GM18511 (cell line): Measurements from ENCODE around the gene WNT9A.

Experiments used
- ATAC-seq: cut with Tn5 transposase; IDR thresholded peaks from one replicate; pipeline ENCODE4 v1.9.1; 2021; ENCODE audit warnings: mild to moderate bottlenecking, moderate library complexity; ENCODE audit not compliant: unreplicated experiment

Gene WNT9A

GRCh38 chr1:227942021-227942715 is 5.6 kb downstream of the WNT9A start:
- no peak for ATAC-seq

GRCh38 chr1:227941509-227942020 is 6.2 kb downstream of the WNT9A start:
- ATAC-seq: no peak

- no peak for ATAC-seq
These were observed 6.9 kb downstream of the WNT9A start for GRCh38 chr1:227940791-227941241.

- no peak for ATAC-seq
These were observed 7.7 kb downstream of the WNT9A start for GRCh38 chr1:227939791-227940771.

GRCh38 chr1:227938911-227939790 is 8.6 kb downstream of the WNT9A start:
- no peak for ATAC-seq

GRCh38 chr1:227938276-227938675 is 9.5 kb downstream of the WNT9A start:
- ATAC-seq: no peak

- no peak for ATAC-seq
These were observed 9.9 kb downstream of the WNT9A start for GRCh38 chr1:227937838-227938145.

- ATAC-seq: no peak
These were observed 10.5 kb downstream of the WNT9A start for GRCh38 chr1:227937031-227937837.

- no peak for ATAC-seq
These were observed 11.9 kb downstream of the WNT9A start for GRCh38 chr1:227935826-227936225.

- no peak for ATAC-seq
These were observed 13.0 kb downstream of the WNT9A start for GRCh38 chr1:227934476-227935313.

- ATAC-seq: no peak
These were observed 17.8 kb downstream of the WNT9A start for GRCh38 chr1:227929751-227930472.

- no peak for ATAC-seq
These were observed 18.8 kb downstream of the WNT9A start for GRCh38 chr1:227928811-227929375.

GRCh38 chr1:227927971-227928741 is 19.6 kb downstream of the WNT9A start:
- ATAC-seq: no peak

GRCh38 chr1:227926896-227927885 is 20.5 kb downstream of the WNT9A start:
- ATAC-seq: no peak

GRCh38 chr1:227926216-227926791 is 21.4 kb downstream of the WNT9A start:
- ATAC-seq: no peak
